ENCODE results near the gene KLK10. TPM values are rescaled to one million over a fixed set of nuclear protein-coding genes. Genes with fewer than 3 reads are reported as not detected.

KLK10 gene
- total and polyA plus RNA-seq, 10 of the 15 experiments (the other 5 are each of a cell fraction or from before 2014, with no cell fraction given): not detected

- TF ChIP-seq IKZF1 (conservative IDR thresholded peaks at IDR 0.05) (no peak), CREM (IDR thresholded peaks at IDR 0.05; ENCODE audit: low read depth) (no peak), TBL1XR1 (IDR thresholded peaks at IDR 0.05; ENCODE audit: low read depth, low read length) (no peak), SPI1 (IDR thresholded peaks at IDR 0.05; ENCODE audit: borderline replicate concordance, insufficient read depth, low read depth, low read length) (no peak), SP1 (IDR thresholded peaks at IDR 0.05; ENCODE audit: low read depth, low read length) (no peak), WRNIP1 (IDR thresholded peaks at IDR 0.05; ENCODE audit: borderline replicate concordance, low read depth, low read length) (no peak), EGR1 (IDR thresholded peaks at IDR 0.05; ENCODE audit: borderline replicate concordance in 1 of 2, low read depth in 2 of 2, low read length in 2 of 2) (no peak), SREBF1 (IDR thresholded peaks at IDR 0.05; ENCODE audit: low read length) (no peak), POLR2AphosphoS5 (IDR thresholded peaks at IDR 0.05; ENCODE audit: low read length) (no peak), LARP7 (IDR thresholded peaks at IDR 0.05) (no peak), KLF5 (IDR thresholded peaks at IDR 0.05; ENCODE audit: partially characterized antibody) (no peak)
- TF ChIP-seq, protein P1, sequence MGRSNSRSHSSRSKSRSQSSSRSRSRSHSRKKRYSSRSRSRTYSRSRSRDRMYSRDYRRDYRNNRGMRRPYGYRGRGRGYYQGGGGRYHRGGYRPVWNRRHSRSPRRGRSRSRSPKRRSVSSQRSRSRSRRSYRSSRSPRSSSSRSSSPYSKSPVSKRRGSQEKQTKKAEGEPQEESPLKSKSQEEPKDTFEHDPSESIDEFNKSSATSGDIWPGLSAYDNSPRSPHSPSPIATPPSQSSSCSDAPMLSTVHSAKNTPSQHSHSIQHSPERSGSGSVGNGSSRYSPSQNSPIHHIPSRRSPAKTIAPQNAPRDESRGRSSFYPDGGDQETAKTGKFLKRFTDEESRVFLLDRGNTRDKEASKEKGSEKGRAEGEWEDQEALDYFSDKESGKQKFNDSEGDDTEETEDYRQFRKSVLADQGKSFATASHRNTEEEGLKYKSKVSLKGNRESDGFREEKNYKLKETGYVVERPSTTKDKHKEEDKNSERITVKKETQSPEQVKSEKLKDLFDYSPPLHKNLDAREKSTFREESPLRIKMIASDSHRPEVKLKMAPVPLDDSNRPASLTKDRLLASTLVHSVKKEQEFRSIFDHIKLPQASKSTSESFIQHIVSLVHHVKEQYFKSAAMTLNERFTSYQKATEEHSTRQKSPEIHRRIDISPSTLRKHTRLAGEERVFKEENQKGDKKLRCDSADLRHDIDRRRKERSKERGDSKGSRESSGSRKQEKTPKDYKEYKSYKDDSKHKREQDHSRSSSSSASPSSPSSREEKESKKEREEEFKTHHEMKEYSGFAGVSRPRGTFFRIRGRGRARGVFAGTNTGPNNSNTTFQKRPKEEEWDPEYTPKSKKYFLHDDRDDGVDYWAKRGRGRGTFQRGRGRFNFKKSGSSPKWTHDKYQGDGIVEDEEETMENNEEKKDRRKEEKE (IDR thresholded peaks at IDR 0.05): no peak
These were observed 5.9 kb upstream of the KLK10 start (continued) for GRCh38 chr19:51025401-51025800.

GRCh38 chr19:51024924-51025323, 5.4 kb upstream of the KLK10 start:
- ChIA-PET SMC1A (ENCODE audit: uncharacterized antibody, unreplicated experiment) (no interaction called here), POLR2A (no interaction called here), CTCF (interaction anchor here (0.7 kb wide), 1 partner anchor 53 kb away, joined by 3 read pairs; no protein-coding TSS in a partner anchor), RAD21 (ENCODE audit: unreplicated experiment) (no interaction called here)
- WGBS (ENCODE audit: insufficient coverage, insufficient replicate concordance, low lambda C conversion rate, missing lambda C conversion rate): 15% methylated on average over 5 of the region's 5 CpGs
- Histone ChIP-seq H3K4me3 (no peak overlapping the region), H3K27me3 (replicated peaks in 1 of 2; ENCODE audit: control insufficient read depth in 2 of 2, insufficient read depth in 2 of 2, low read length in 1 of 2) (no peaks in the 10 kb centered on the region; a peak in 1 of 4 replicates), H3K27ac (ENCODE audit: control insufficient read depth, insufficient read depth) (no peak overlapping the region), H3K9ac (ENCODE audit: control insufficient read depth, insufficient read depth, low read length) (no peak overlapping the region), H3K36me3 (ENCODE audit: control insufficient read depth in 2 of 2, insufficient read depth in 2 of 2, low read length in 1 of 2) (no peaks in the 10 kb centered on the region), H3K4me2 (ENCODE audit: control insufficient read depth, insufficient read depth) (no peak overlapping the region), H2AFZ (ENCODE audit: control insufficient read depth, low read depth, low read length) (no peak overlapping the region), H3K4me1 (ENCODE audit: control insufficient read depth, insufficient read depth, low read length) (no peaks in the 10 kb centered on the region), H3K79me2 (ENCODE audit: control insufficient read depth, insufficient read depth, low read length) (no peaks in the 10 kb centered on the region), H3K9me3 (replicated peaks; ENCODE audit: control insufficient read depth, insufficient read depth, low read length) (no peaks in the 10 kb centered on the region), H4K20me1 (ENCODE audit: control insufficient read depth, insufficient read depth) (no peaks in the 10 kb centered on the region)
- BruUV-seq (replicated peaks): no TSS peak
- DNase-seq (ENCODE audit: low read depth, low spot score) (no peak), ATAC-seq (no peak), FAIRE-seq (no peak)
- in situ Hi-C loops (cut with MboI) (no loop called here), intact Hi-C loops (cut with micrococcal nuclease; ENCODE audit: unreplicated experiment) (no loop called here)
- TF ChIP-seq YBX1 (IDR thresholded peaks at IDR 0.05): no peak
- TF ChIP-seq EGR1 (IDR thresholded peaks at IDR 0.05; ENCODE audit: borderline replicate concordance in 1 of 2, low read depth in 2 of 2, low read length in 2 of 2): no peak
- TF ChIP-seq MLLT1 (IDR thresholded peaks at IDR 0.05): no peak
- TF ChIP-seq BHLHE40 (IDR thresholded peaks at IDR 0.05; ENCODE audit: borderline replicate concordance in 1 of 2, low read depth in 2 of 2, low read length in 1 of 2): no peak
- TF ChIP-seq HDAC6 (IDR thresholded peaks at IDR 0.05; ENCODE audit: unreplicated experiment): no peak
- no peak for TF ChIP-seq ZNF217 (IDR thresholded peaks at IDR 0.05)
- TF ChIP-seq JUNB (IDR thresholded peaks at IDR 0.05): no peak
- no peak for TF ChIP-seq ATF2 (IDR thresholded peaks at IDR 0.05; ENCODE audit: low read length)
- TF ChIP-seq SMC3 (IDR thresholded peaks at IDR 0.05; ENCODE audit: borderline replicate concordance, low read length): no peak
- no peak for TF ChIP-seq RAD21 (IDR thresholded peaks at IDR 0.05; ENCODE audit: insufficient read depth, low read depth, low read length)

Data from GM12878 (cell line).